GM21737 (cell line): Measurements from ENCODE around the gene ADAD2.
A peak's percentile ranks its signal among the peaks of the same experiment; 100 is the strongest.

Source experiments
- ATAC-seq: cut with Tn5 transposase; IDR thresholded peaks from one replicate; pipeline ENCODE4 v1.9.1; 2021; ENCODE audit warnings: mild to moderate bottlenecking, moderate library complexity; ENCODE audit not compliant: unreplicated experiment

Gene ADAD2

GRCh38 chr16:84176192-84177053, 14.5 kb upstream of the ADAD2 start:
- ATAC-seq = no peak

GRCh38 chr16:84177741-84178073, 13.2 kb upstream of the ADAD2 start:
- no peak for ATAC-seq

- ATAC-seq = no peak
These were observed 12.7 kb upstream of the ADAD2 start for GRCh38 chr16:84178146-84178765.

- no peak for ATAC-seq
These were observed 11.9 kb upstream of the ADAD2 start for GRCh38 chr16:84178892-84179611.

- ATAC-seq = no peak
These were observed 11.2 kb upstream of the ADAD2 start for GRCh38 chr16:84179612-84180320.

GRCh38 chr16:84180519-84181140, 10.3 kb upstream of the ADAD2 start:
- no peak for ATAC-seq

GRCh38 chr16:84181144-84181915, 9.6 kb upstream of the ADAD2 start:
- ATAC-seq = no peak

- ATAC-seq = no peak
These were observed 8.9 kb upstream of the ADAD2 start for GRCh38 chr16:84182104-84182503.

GRCh38 chr16:84182680-84183571, 8.0 kb upstream of the ADAD2 start:
- no peak for ATAC-seq

- no peak for ATAC-seq
These were observed 7.4 kb upstream of the ADAD2 start for GRCh38 chr16:84183572-84183875.

GRCh38 chr16:84183911-84184591, 6.9 kb upstream of the ADAD2 start:
- no peak for ATAC-seq

GRCh38 chr16:84184775-84185174, 6.2 kb upstream of the ADAD2 start:
- ATAC-seq = no peak

- peak; percentile 92 for ATAC-seq
These were observed 4.1 kb upstream of the ADAD2 start, which contains the start of gene TAF1C for GRCh38 chr16:84186685-84187437. TAF1C (minus strand) TSS chr16:84187057; CDS start chr16:84184988, 2,069 bp downstream.

GRCh38 chr16:84191466-84191865, 509 bp downstream of the ADAD2 start:
- no peak for ATAC-seq

GRCh38 chr16:84193480-84193879, 2.5 kb downstream of the ADAD2 start:
- ATAC-seq = no peak

GRCh38 chr16:84194018-84194417, 3.1 kb downstream of the ADAD2 start:
- ATAC-seq = no peak

GRCh38 chr16:84194470-84195200, 3.7 kb downstream of the ADAD2 start:
- peak; percentile 57 for ATAC-seq
